ENCODE measurements around the gene EDARADD.

Gene EDARADD

GRCh38 chr1:236403905-236404696 is 10.0 kb downstream of the EDARADD start:
- H3K4me3 ChIP-seq (ENCODE audit: insufficient read depth, low read depth, low read length), result no peak overlapping the region
- peaks cover 14% of the 10 kb centered on the region for H3K4me1 ChIP-seq (ENCODE audit: control insufficient read depth, insufficient read depth, low read length)
- H3K27me3 ChIP-seq (ENCODE audit: control insufficient read depth, insufficient read depth, low read length, poor library complexity, severe bottlenecking), result no peaks in the 10 kb centered on the region
- H3K36me3 ChIP-seq (ENCODE audit: control insufficient read depth, insufficient read depth, low read length), result no peaks in the 10 kb centered on the region
- WGBS, 2 experiments, result 84 to 88% methylated on average over 18 of the region's 18 CpGs
- no peaks in the 10 kb centered on the region for H3K9me3 ChIP-seq (ENCODE audit: control insufficient read depth, low read length)
- no peak overlapping the region for H3K27ac ChIP-seq (ENCODE audit: insufficient read depth, low read depth, low read length, poor library complexity, severe bottlenecking)

DNA sequence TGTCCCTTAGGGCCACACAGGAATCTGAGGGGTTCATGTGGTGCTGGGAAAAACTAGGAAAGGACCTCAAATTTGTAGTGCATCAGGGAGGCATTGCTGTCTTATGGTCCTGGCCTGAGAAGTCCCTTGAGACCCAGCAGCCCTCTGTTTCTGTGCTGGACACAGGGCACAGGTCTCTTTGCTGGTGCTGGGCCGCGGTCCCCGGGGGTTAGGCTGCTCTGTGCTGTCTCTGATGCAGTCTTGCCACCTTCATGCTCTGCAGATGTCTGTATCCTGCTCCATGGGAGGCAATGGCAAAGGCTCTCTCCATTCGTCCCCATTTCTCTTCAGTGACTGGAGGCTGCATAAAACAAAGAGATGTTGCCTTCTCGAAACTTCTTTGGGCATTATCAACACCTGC is 13.0 kb downstream of the EDARADD start:
- H3K27me3 ChIP-seq (ENCODE audit: control insufficient read depth, insufficient read depth, low read length, poor library complexity, severe bottlenecking), result no peaks in the 10 kb centered on the region
- H3K4me1 ChIP-seq (ENCODE audit: control insufficient read depth, insufficient read depth, low read length), result no peaks in the 10 kb centered on the region
- H3K36me3 ChIP-seq (ENCODE audit: control insufficient read depth, insufficient read depth, low read length), result no peaks in the 10 kb centered on the region
- H3K4me3 ChIP-seq (ENCODE audit: insufficient read depth, low read depth, low read length), result no peak overlapping the region
- no peaks in the 10 kb centered on the region for H3K9me3 ChIP-seq (ENCODE audit: control insufficient read depth, low read length)
- 87 to 89% methylated on average over 5 of the region's 5 CpGs for WGBS, 2 experiments
- H3K27ac ChIP-seq (ENCODE audit: insufficient read depth, low read depth, low read length, poor library complexity, severe bottlenecking), result no peak overlapping the region

GRCh38 chr1:236413688-236414087 is 19.6 kb downstream of the EDARADD start:
- Histone ChIP-seq H3K9me3 (ENCODE audit: control insufficient read depth, low read length) (no peaks in the 10 kb centered on the region), H3K27me3 (ENCODE audit: control insufficient read depth, insufficient read depth, low read length, poor library complexity, severe bottlenecking) (no peaks in the 10 kb centered on the region), H3K27ac (ENCODE audit: insufficient read depth, low read depth, low read length, poor library complexity, severe bottlenecking) (no peak overlapping the region), H3K4me1 (ENCODE audit: control insufficient read depth, insufficient read depth, low read length) (no peaks in the 10 kb centered on the region), H3K4me3 (ENCODE audit: insufficient read depth, low read depth, low read length) (no peak overlapping the region), H3K36me3 (ENCODE audit: control insufficient read depth, insufficient read depth, low read length) (no peaks in the 10 kb centered on the region)
- WGBS, 2 experiments, result 88% methylated on average over 3 of the region's 3 CpGs

DNA sequence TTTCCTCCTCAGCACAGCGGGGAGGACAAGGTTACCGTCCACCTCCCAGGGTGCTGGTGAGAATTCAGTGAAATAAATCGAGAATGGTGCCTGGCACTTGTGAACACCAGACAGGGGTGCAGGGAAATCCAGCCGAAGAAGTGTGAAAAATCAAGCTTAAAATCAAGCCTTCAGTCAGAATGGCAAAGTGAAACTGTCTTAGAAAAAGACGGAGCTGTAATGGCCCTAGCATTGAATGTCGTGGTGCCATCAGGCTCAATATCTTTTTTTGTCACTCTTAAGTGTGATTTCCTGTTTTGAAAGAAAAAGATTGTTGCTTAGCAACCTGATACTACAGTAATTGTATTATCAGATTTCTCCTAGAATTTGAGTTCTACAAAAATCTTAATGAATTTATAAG is 22.1 kb downstream of the EDARADD start:
- WGBS, 2 experiments, result 90 to 92% methylated on average over 6 of the region's 6 CpGs
- H3K27me3 ChIP-seq (ENCODE audit: control insufficient read depth, insufficient read depth, low read length, poor library complexity, severe bottlenecking), result no peaks in the 10 kb centered on the region
- H3K36me3 ChIP-seq (ENCODE audit: control insufficient read depth, insufficient read depth, low read length), result no peaks in the 10 kb centered on the region
- no peaks in the 10 kb centered on the region for H3K4me1 ChIP-seq (ENCODE audit: control insufficient read depth, insufficient read depth, low read length)
- H3K27ac ChIP-seq (ENCODE audit: insufficient read depth, low read depth, low read length, poor library complexity, severe bottlenecking), result no peak overlapping the region
- H3K9me3 ChIP-seq (ENCODE audit: control insufficient read depth, low read length), result no peaks in the 10 kb centered on the region
- H3K4me3 ChIP-seq (ENCODE audit: insufficient read depth, low read depth, low read length), result no peak overlapping the region

DNA sequence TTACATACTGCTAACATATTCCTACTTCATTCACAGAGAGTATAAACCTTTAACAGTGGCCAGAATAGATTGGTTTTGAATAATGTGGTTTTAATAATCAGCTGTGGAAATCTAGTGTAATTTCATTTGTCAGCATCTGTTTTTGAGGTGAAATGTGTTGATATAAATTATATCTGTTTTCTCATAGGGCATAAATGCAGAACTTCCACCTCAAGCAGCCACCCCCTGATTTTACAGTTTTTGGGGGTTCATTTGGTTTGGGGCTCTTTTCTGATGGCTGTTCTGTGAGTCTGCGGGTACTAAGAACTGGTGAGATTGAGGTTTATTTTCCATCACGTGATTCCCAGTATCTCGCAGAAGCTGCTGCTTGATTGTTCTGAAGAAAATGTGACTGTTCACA is 23.2 kb downstream of the EDARADD start:
- H3K36me3 ChIP-seq (ENCODE audit: control insufficient read depth, insufficient read depth, low read length), result no peaks in the 10 kb centered on the region
- H3K27ac ChIP-seq (ENCODE audit: insufficient read depth, low read depth, low read length, poor library complexity, severe bottlenecking), result no peak overlapping the region
- no peaks in the 10 kb centered on the region for H3K27me3 ChIP-seq (ENCODE audit: control insufficient read depth, insufficient read depth, low read length, poor library complexity, severe bottlenecking)
- H3K9me3 ChIP-seq (ENCODE audit: control insufficient read depth, low read length), result no peaks in the 10 kb centered on the region
- H3K4me1 ChIP-seq (ENCODE audit: control insufficient read depth, insufficient read depth, low read length), result no peaks in the 10 kb centered on the region
- H3K4me3 ChIP-seq (ENCODE audit: insufficient read depth, low read depth, low read length), result no peak overlapping the region
- 96 to 97% methylated on average over 3 of the region's 3 CpGs for WGBS, 2 experiments

GRCh38 chr1:236419502-236419901 is 25.4 kb downstream of the EDARADD start:
- 87 to 91% methylated on average over 7 of the region's 7 CpGs for WGBS, 2 experiments
- no peaks in the 10 kb centered on the region for H3K36me3 ChIP-seq (ENCODE audit: control insufficient read depth, insufficient read depth, low read length)
- no peaks in the 10 kb centered on the region for H3K4me1 ChIP-seq (ENCODE audit: control insufficient read depth, insufficient read depth, low read length)
- H3K9me3 ChIP-seq (ENCODE audit: control insufficient read depth, low read length), result no peaks in the 10 kb centered on the region
- no peak overlapping the region for H3K27ac ChIP-seq (ENCODE audit: insufficient read depth, low read depth, low read length, poor library complexity, severe bottlenecking)
- no peak overlapping the region for H3K4me3 ChIP-seq (ENCODE audit: insufficient read depth, low read depth, low read length)
- no peaks in the 10 kb centered on the region for H3K27me3 ChIP-seq (ENCODE audit: control insufficient read depth, insufficient read depth, low read length, poor library complexity, severe bottlenecking)

- 93 to 96% methylated on average over 4 of the region's 4 CpGs for WGBS, 2 experiments
- H3K27ac ChIP-seq (ENCODE audit: insufficient read depth, low read depth, low read length, poor library complexity, severe bottlenecking), result no peak overlapping the region
- H3K36me3 ChIP-seq (ENCODE audit: control insufficient read depth, insufficient read depth, low read length), result no peaks in the 10 kb centered on the region
- H3K4me1 ChIP-seq (ENCODE audit: control insufficient read depth, insufficient read depth, low read length), result no peaks in the 10 kb centered on the region
- H3K4me3 ChIP-seq (ENCODE audit: insufficient read depth, low read depth, low read length), result no peak overlapping the region
- H3K27me3 ChIP-seq (ENCODE audit: control insufficient read depth, insufficient read depth, low read length, poor library complexity, severe bottlenecking), result no peaks in the 10 kb centered on the region
- H3K9me3 ChIP-seq (ENCODE audit: control insufficient read depth, low read length), result no peaks in the 10 kb centered on the region
These were observed 26.9 kb downstream of the EDARADD start for GRCh38 chr1:236421022-236421421.

GRCh38 chr1:236421850-236422516 is 27.9 kb downstream of the EDARADD start:
- Histone ChIP-seq H3K9me3 (ENCODE audit: control insufficient read depth, low read length) (no peaks in the 10 kb centered on the region), H3K4me1 (ENCODE audit: control insufficient read depth, insufficient read depth, low read length) (no peaks in the 10 kb centered on the region), H3K36me3 (ENCODE audit: control insufficient read depth, insufficient read depth, low read length) (no peaks in the 10 kb centered on the region), H3K27ac (ENCODE audit: insufficient read depth, low read depth, low read length, poor library complexity, severe bottlenecking) (no peak overlapping the region), H3K4me3 (ENCODE audit: insufficient read depth, low read depth, low read length) (no peak overlapping the region), H3K27me3 (ENCODE audit: control insufficient read depth, insufficient read depth, low read length, poor library complexity, severe bottlenecking) (no peaks in the 10 kb centered on the region)
- WGBS, 2 experiments, result 68 to 69% methylated on average over 4 of the region's 4 CpGs

DNA sequence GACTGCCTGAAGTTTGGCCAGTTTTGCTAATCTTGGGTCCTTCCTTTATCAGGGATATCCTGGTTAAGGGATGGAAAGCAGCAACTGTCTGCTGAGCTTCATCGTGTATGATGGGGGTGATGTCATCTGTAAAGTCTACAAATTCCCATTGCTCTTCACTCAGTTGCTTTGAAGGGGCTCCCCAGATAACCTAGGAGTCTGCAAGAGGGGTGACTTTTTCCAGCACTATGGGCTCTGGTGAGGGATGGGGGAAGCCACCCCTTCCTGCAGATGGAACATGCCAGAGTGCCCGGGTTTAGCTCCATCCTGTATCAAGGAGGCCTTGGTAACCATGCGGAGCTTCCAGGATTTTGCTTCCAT is 28.4 kb downstream of the EDARADD start:
- WGBS, 2 experiments, result 97 to 98% methylated on average over 3 of the region's 3 CpGs
- Histone ChIP-seq H3K4me3 (ENCODE audit: insufficient read depth, low read depth, low read length) (no peak overlapping the region), H3K9me3 (ENCODE audit: control insufficient read depth, low read length) (no peaks in the 10 kb centered on the region), H3K27me3 (ENCODE audit: control insufficient read depth, insufficient read depth, low read length, poor library complexity, severe bottlenecking) (no peaks in the 10 kb centered on the region), H3K36me3 (ENCODE audit: control insufficient read depth, insufficient read depth, low read length) (no peaks in the 10 kb centered on the region), H3K4me1 (ENCODE audit: control insufficient read depth, insufficient read depth, low read length) (no peaks in the 10 kb centered on the region), H3K27ac (ENCODE audit: insufficient read depth, low read depth, low read length, poor library complexity, severe bottlenecking) (no peak overlapping the region)

- H3K4me1 ChIP-seq (ENCODE audit: control insufficient read depth, insufficient read depth, low read length), result no peaks in the 10 kb centered on the region
- no peaks in the 10 kb centered on the region for H3K9me3 ChIP-seq (ENCODE audit: control insufficient read depth, low read length)
- H3K27me3 ChIP-seq (ENCODE audit: control insufficient read depth, insufficient read depth, low read length, poor library complexity, severe bottlenecking), result no peaks in the 10 kb centered on the region
- no peaks in the 10 kb centered on the region for H3K36me3 ChIP-seq (ENCODE audit: control insufficient read depth, insufficient read depth, low read length)
- H3K27ac ChIP-seq (ENCODE audit: insufficient read depth, low read depth, low read length, poor library complexity, severe bottlenecking), result no peak overlapping the region
- WGBS, 2 experiments, result 83 to 84% methylated on average over 14 of the region's 14 CpGs
- H3K4me3 ChIP-seq (ENCODE audit: insufficient read depth, low read depth, low read length), result no peak overlapping the region
These were observed 31.1 kb downstream of the EDARADD start for GRCh38 chr1:236425031-236425663.

Data from ectodermal cell (in vitro differentiated cells).